Measurements from ENCODE around the gene S100B.

Gene S100B

GRCh38 chr21:46549650-46550049 lies 55.2 kb downstream of the S100B start:
- TF ChIP-seq, protein P1, sequence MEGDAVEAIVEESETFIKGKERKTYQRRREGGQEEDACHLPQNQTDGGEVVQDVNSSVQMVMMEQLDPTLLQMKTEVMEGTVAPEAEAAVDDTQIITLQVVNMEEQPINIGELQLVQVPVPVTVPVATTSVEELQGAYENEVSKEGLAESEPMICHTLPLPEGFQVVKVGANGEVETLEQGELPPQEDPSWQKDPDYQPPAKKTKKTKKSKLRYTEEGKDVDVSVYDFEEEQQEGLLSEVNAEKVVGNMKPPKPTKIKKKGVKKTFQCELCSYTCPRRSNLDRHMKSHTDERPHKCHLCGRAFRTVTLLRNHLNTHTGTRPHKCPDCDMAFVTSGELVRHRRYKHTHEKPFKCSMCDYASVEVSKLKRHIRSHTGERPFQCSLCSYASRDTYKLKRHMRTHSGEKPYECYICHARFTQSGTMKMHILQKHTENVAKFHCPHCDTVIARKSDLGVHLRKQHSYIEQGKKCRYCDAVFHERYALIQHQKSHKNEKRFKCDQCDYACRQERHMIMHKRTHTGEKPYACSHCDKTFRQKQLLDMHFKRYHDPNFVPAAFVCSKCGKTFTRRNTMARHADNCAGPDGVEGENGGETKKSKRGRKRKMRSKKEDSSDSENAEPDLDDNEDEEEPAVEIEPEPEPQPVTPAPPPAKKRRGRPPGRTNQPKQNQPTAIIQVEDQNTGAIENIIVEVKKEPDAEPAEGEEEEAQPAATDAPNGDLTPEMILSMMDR (IDR thresholded peaks at IDR 0.05; ENCODE audit: low read depth, low read length), result no peak

More at GRCh38 chr21:46549650-46550049, 55.2 kb downstream of the S100B start:
- no peak overlapping the region for H3K4me3 ChIP-seq (ENCODE audit: low read depth, low read length)
